22Rv1 (cell line): ENCODE measurements around the gene LRRC8B.

Source experiments
- H3K27ac ChIP-seq: fragments of 450-650 bp; 2 replicates; pipeline ENCODE4 v1.5.1; 2017
- CTCF ChIP-seq: fragments of 450-650 bp; IDR thresholded peaks from 2 replicates; pipeline ENCODE4 v1.5.1; 2017; ENCODE audit warnings: mild to moderate bottlenecking
- ZFX ChIP-seq: fragments of 450-650 bp; IDR thresholded peaks from 2 replicates; pipeline ENCODE4 v1.6.1; 2017; ENCODE audit warnings: antibody characterized with exemption, borderline replicate concordance

The LRRC8B gene

GRCh38 chr1:89640440-89640839 is 115.8 kb downstream of the LRRC8B start:
- H3K27ac ChIP-seq, result no peak overlapping the region
- no peak for TF ChIP-seq CTCF
- no peak for TF ChIP-seq ZFX

GRCh38 chr1:89641781-89642180 is 117.2 kb downstream of the LRRC8B start:
- TF ChIP-seq CTCF, result no peak
- no peak for TF ChIP-seq ZFX
- no peak overlapping the region for H3K27ac ChIP-seq

GRCh38 chr1:89643577-89643976 is 118.9 kb downstream of the LRRC8B start:
- no peak overlapping the region for H3K27ac ChIP-seq
- TF ChIP-seq CTCF, result no peak
- TF ChIP-seq ZFX, result no peak

- H3K27ac ChIP-seq, result no peak overlapping the region
- TF ChIP-seq ZFX (no peak), CTCF (no peak)
These were observed 119.6 kb downstream of the LRRC8B start for GRCh38 chr1:89644119-89644814.

GRCh38 chr1:89646259-89646658 is 121.6 kb downstream of the LRRC8B start:
- TF ChIP-seq CTCF, result no peak
- TF ChIP-seq ZFX, result no peak

More at GRCh38 chr1:89646259-89646658, 121.6 kb downstream of the LRRC8B start:
- H3K27ac ChIP-seq, result no peak overlapping the region
